LNCAP (cell line): Measurements from ENCODE around the gene PTPRM.

Experiments used
- TF ChIP-seq, protein P1 (sequence below): fragments of 450-650 bp; IDR thresholded peaks from 2 replicates; pipeline ENCODE4 v1.5.1; 2017; ENCODE audit warnings: mild to moderate bottlenecking

The PTPRM gene

DNA sequence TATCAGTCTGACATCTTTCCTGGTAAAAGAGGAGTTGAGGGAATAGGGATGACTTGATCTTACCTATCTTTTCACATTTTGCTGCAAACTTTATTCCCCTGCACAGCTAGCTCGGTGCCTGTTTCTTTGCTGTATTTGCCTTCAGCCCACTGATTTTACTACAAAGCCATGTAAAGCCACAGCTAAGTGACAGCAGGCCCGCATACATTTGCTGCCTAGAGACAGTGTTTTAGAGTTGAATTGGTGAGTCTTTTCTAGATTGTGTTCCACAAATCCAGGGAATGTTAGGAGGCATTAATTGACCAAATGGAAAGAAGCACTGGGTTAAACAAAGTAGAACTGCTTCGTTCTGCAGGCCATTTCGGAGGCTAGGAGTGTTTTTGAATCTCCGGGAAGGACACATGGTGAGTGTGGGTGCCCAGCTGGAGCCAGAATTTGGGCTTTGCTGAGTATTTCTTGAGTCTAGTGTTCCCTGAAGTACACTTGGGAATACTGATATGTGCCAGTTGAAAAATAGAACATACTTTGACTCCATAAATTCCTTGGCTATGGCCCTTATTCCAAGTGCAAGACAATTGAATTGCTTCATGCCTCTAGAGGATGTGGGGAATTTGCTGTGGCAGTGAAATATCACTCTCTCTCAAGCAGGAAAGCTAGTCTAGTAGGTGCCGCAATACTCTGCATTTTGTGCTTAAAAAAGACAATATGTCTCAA is 329.8 kb downstream of the PTPRM start:
- TF ChIP-seq, protein P1, sequence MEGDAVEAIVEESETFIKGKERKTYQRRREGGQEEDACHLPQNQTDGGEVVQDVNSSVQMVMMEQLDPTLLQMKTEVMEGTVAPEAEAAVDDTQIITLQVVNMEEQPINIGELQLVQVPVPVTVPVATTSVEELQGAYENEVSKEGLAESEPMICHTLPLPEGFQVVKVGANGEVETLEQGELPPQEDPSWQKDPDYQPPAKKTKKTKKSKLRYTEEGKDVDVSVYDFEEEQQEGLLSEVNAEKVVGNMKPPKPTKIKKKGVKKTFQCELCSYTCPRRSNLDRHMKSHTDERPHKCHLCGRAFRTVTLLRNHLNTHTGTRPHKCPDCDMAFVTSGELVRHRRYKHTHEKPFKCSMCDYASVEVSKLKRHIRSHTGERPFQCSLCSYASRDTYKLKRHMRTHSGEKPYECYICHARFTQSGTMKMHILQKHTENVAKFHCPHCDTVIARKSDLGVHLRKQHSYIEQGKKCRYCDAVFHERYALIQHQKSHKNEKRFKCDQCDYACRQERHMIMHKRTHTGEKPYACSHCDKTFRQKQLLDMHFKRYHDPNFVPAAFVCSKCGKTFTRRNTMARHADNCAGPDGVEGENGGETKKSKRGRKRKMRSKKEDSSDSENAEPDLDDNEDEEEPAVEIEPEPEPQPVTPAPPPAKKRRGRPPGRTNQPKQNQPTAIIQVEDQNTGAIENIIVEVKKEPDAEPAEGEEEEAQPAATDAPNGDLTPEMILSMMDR, result no peak

GRCh38 chr18:7898181-7898580 is 331.1 kb downstream of the PTPRM start:
- TF ChIP-seq, protein P1, result no peak

GRCh38 chr18:7899078-7899477 is 332.0 kb downstream of the PTPRM start:
- TF ChIP-seq, protein P1, result no peak

DNA sequence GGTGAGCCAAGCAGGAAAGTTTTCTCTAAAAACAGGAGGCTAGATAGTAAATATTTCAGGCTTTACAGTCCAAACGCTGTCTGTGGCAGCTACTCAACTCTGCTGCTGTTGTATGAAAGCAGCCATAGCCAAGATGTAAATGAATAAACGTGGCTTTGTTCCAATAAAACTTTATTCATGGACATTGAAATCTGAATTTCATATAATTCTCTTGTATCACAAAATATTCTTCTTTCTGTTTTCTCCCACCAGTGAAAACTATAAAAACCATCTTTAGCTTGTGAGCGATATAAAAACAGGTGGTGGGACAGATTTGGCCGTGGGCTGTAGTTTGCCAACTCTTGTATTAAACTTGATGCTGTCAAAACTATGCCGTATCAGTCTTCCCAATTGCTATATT is 333.0 kb downstream of the PTPRM start:
- TF ChIP-seq, protein P1, result no peak

DNA sequence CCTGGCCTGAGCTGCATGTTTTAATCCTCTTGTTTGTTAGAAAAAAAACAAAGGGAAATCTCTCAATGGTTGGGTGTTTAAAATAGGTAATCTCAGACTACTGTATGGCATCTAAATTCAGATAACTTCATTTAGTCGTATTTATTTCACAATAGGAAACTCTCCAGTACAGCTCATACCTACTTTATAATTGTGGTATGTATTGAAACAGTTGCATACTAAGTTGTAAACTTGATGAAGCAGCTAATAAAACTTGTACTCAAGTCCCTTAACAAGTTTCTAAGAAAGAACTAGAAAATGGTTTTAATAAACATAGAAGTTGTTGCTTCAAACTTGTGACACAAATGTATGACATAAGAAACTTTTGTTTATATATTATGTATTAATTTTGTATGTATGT is 334.5 kb downstream of the PTPRM start:
- TF ChIP-seq, protein P1, result no peak

GRCh38 chr18:7902399-7902839 is 335.3 kb downstream of the PTPRM start:
- TF ChIP-seq, protein P1, result no peak

GRCh38 chr18:7904529-7904928 is 337.4 kb downstream of the PTPRM start:
- TF ChIP-seq, protein P1, result no peak
